Measurements from ENCODE around the gene AKT1. TPM values are rescaled to one million over a fixed set of nuclear protein-coding genes. Genes with fewer than 3 reads are reported as not detected.

AKT1 gene
- total and polyA plus RNA-seq, 2 of the 13 experiments (the other 11 are each of a cell fraction or from before 2014, with no cell fraction given): 96.2 to 116 TPM

DNA sequence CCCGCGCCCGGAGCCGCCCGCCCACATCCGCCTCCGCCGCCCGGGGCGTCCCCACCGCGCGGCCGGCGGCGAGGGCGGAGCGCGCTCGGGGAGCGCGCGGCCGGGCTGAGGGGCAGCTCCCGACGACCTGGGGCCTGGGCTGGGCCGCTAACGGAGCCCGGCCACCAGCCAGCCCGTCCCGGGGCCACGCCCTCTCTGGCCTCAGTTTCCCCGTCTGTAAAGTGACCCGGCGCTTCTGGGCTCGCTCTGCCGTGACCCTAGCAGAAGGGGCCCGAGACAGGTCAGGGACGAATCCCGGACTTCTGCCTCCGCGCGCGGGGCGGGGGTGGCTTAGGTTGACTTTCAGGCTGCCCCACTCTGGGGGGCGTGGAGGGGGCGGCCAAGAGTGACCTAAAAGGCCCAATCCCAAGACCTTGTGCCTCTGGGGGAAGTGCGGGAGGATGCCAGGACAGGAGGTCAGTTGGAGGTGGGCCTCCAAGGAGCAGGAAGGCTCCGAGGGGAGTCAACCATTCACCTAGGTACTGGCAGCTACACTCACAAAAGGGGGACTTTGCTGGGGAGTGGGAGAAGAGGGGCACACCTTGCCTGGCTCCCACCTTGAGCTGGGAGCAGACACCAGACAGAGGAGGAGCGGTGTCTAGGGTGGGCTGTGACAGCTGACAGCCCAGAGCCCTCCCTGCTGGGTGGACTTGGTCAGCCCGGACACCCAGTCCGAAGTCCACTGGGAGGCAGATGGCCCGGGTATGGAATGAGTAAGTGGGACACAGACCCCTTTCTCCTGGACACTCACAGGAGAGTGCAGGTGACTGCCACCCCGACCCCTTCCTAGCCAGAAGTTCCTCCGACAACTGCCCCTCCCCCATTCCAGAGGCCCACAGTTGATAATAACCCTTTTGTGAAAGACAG, 486 bp upstream of the AKT1 start (continued):
- TF ChIP-seq, protein P1, sequence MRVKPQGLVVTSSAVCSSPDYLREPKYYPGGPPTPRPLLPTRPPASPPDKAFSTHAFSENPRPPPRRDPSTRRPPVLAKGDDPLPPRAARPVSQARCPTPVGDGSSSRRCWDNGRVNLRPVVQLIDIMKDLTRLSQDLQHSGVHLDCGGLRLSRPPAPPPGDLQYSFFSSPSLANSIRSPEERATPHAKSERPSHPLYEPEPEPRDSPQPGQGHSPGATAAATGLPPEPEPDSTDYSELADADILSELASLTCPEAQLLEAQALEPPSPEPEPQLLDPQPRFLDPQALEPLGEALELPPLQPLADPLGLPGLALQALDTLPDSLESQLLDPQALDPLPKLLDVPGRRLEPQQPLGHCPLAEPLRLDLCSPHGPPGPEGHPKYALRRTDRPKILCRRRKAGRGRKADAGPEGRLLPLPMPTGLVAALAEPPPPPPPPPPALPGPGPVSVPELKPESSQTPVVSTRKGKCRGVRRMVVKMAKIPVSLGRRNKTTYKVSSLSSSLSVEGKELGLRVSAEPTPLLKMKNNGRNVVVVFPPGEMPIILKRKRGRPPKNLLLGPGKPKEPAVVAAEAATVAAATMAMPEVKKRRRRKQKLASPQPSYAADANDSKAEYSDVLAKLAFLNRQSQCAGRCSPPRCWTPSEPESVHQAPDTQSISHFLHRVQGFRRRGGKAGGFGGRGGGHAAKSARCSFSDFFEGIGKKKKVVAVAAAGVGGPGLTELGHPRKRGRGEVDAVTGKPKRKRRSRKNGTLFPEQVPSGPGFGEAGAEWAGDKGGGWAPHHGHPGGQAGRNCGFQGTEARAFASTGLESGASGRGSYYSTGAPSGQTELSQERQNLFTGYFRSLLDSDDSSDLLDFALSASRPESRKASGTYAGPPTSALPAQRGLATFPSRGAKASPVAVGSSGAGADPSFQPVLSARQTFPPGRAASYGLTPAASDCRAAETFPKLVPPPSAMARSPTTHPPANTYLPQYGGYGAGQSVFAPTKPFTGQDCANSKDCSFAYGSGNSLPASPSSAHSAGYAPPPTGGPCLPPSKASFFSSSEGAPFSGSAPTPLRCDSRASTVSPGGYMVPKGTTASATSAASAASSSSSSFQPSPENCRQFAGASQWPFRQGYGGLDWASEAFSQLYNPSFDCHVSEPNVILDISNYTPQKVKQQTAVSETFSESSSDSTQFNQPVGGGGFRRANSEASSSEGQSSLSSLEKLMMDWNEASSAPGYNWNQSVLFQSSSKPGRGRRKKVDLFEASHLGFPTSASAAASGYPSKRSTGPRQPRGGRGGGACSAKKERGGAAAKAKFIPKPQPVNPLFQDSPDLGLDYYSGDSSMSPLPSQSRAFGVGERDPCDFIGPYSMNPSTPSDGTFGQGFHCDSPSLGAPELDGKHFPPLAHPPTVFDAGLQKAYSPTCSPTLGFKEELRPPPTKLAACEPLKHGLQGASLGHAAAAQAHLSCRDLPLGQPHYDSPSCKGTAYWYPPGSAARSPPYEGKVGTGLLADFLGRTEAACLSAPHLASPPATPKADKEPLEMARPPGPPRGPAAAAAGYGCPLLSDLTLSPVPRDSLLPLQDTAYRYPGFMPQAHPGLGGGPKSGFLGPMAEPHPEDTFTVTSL (CRISPR knock-in tag; IDR thresholded peaks at IDR 0.05; ENCODE audit: borderline replicate concordance): no peak
- TF ChIP-seq, protein P2, sequence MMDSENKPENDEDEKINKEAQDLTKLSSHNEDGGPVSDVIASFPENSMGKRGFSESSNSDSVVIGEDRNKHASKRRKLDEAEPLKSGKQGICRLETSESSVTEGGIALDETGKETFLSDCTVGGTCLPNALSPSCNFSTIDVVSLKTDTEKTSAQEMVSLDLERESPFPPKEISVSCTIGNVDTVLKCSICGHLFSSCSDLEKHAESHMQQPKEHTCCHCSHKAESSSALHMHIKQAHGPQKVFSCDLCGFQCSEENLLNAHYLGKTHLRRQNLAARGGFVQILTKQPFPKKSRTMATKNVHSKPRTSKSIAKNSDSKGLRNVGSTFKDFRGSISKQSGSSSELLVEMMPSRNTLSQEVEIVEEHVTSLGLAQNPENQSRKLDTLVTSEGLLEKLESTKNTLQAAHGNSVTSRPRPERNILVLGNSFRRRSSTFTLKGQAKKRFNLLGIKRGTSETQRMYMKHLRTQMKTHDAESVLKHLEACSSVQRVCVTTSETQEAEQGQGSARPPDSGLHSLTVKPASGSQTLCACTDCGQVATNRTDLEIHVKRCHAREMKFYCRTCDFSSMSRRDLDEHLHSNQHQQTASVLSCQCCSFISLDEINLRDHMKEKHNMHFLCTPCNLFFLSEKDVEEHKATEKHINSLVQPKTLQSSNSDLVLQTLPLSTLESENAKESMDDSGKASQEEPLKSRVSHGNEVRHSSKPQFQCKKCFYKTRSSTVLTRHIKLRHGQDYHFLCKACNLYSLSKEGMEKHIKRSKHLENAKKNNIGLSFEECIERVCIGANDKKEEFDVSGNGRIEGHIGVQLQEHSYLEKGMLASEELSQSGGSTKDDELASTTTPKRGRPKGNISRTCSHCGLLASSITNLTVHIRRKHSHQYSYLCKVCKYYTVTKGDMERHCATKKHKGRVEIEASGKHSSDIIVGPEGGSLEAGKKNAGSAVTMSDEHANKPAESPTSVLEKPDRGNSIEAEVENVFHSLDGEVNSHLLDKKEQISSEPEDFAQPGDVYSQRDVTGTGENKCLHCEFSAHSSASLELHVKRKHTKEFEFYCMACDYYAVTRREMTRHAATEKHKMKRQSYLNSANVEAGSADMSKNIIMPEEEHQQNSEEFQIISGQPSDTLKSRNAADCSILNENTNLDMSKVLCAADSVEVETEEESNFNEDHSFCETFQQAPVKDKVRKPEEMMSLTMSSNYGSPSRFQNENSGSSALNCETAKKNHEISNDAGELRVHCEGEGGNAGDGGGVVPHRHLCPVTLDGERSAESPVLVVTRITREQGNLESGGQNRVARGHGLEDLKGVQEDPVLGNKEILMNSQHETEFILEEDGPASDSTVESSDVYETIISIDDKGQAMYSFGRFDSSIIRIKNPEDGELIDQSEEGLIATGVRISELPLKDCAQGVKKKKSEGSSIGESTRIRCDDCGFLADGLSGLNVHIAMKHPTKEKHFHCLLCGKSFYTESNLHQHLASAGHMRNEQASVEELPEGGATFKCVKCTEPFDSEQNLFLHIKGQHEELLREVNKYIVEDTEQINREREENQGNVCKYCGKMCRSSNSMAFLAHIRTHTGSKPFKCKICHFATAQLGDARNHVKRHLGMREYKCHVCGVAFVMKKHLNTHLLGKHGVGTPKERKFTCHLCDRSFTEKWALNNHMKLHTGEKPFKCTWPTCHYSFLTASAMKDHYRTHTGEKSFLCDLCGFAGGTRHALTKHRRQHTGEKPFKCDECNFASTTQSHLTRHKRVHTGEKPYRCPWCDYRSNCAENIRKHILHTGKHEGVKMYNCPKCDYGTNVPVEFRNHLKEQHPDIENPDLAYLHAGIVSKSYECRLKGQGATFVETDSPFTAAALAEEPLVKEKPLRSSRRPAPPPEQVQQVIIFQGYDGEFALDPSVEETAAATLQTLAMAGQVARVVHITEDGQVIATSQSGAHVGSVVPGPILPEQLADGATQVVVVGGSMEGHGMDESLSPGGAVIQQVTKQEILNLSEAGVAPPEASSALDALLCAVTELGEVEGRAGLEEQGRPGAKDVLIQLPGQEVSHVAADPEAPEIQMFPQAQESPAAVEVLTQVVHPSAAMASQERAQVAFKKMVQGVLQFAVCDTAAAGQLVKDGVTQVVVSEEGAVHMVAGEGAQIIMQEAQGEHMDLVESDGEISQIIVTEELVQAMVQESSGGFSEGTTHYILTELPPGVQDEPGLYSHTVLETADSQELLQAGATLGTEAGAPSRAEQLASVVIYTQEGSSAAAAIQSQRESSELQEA (CRISPR knock-in tag; IDR thresholded peaks at IDR 0.05; ENCODE audit: not compliant biosample characterization): no peak
- TF ChIP-seq ZFP36 (IDR thresholded peaks at IDR 0.05; ENCODE audit: borderline replicate concordance, low read depth, low read length, partially characterized antibody): no peak
- TF ChIP-seq, protein P3, sequence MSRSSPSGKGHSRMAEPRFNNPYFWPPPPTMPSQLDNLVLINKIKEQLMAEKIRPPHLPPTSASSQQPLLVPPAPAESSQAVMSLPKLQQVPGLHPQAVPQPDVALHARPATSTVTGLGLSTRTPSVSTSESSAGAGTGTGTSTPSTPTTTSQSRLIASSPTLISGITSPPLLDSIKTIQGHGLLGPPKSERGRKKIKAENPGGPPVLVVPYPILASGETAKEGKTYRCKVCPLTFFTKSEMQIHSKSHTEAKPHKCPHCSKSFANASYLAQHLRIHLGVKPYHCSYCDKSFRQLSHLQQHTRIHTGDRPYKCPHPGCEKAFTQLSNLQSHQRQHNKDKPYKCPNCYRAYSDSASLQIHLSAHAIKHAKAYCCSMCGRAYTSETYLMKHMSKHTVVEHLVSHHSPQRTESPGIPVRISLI (CRISPR knock-in tag; IDR thresholded peaks at IDR 0.05; ENCODE audit: borderline replicate concordance): no peak
- TF ChIP-seq, protein P4, sequence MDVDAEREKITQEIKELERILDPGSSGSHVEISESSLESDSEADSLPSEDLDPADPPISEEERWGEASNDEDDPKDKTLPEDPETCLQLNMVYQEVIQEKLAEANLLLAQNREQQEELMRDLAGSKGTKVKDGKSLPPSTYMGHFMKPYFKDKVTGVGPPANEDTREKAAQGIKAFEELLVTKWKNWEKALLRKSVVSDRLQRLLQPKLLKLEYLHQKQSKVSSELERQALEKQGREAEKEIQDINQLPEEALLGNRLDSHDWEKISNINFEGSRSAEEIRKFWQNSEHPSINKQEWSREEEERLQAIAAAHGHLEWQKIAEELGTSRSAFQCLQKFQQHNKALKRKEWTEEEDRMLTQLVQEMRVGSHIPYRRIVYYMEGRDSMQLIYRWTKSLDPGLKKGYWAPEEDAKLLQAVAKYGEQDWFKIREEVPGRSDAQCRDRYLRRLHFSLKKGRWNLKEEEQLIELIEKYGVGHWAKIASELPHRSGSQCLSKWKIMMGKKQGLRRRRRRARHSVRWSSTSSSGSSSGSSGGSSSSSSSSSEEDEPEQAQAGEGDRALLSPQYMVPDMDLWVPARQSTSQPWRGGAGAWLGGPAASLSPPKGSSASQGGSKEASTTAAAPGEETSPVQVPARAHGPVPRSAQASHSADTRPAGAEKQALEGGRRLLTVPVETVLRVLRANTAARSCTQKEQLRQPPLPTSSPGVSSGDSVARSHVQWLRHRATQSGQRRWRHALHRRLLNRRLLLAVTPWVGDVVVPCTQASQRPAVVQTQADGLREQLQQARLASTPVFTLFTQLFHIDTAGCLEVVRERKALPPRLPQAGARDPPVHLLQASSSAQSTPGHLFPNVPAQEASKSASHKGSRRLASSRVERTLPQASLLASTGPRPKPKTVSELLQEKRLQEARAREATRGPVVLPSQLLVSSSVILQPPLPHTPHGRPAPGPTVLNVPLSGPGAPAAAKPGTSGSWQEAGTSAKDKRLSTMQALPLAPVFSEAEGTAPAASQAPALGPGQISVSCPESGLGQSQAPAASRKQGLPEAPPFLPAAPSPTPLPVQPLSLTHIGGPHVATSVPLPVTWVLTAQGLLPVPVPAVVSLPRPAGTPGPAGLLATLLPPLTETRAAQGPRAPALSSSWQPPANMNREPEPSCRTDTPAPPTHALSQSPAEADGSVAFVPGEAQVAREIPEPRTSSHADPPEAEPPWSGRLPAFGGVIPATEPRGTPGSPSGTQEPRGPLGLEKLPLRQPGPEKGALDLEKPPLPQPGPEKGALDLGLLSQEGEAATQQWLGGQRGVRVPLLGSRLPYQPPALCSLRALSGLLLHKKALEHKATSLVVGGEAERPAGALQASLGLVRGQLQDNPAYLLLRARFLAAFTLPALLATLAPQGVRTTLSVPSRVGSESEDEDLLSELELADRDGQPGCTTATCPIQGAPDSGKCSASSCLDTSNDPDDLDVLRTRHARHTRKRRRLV (CRISPR knock-in tag; IDR thresholded peaks at IDR 0.05): no peak
